Astrocyte (in vitro differentiated cells and primary cell): Measurements from ENCODE around the gene TMEM132E. TPM values are rescaled to one million over a fixed set of nuclear protein-coding genes. Genes with fewer than 3 reads are reported as not detected.
A peak's percentile ranks its signal among the peaks of the same experiment; 100 is the strongest.

Source experiments
- DNase-seq: peaks from one replicate; pipeline ENCODE4 v3.0.0-alpha.2; 2010; ENCODE audit warnings: low read depth
- FAIRE-seq: peaks from 2 replicates; lab custom pipeline; 2011; peaks lifted over from hg19 to GRCh38; lab: Jason Lieb, UNC
- H2AFZ ChIP-seq: 2 replicates; pipeline ENCODE4 v1.6.0; 2012; ENCODE audit warnings: low read depth, low read length, inconsistent platforms
- H3K27ac ChIP-seq: 2 replicates; pipeline ENCODE4 v1.5.1; 2011; ENCODE audit warnings: low read depth, low read length, inconsistent platforms
- H3K27me3 ChIP-seq: 2 replicates; pipeline ENCODE4 v1.6.0; 2011; ENCODE audit warnings: low read length, inconsistent platforms; ENCODE audit not compliant: insufficient read depth
- H3K36me3 ChIP-seq: 2 replicates; pipeline ENCODE4 v1.5.1; 2011; ENCODE audit warnings: low read length, inconsistent platforms; ENCODE audit not compliant: insufficient read depth
- H3K4me1 ChIP-seq: 2 replicates; pipeline ENCODE4 v1.5.1; 2011; ENCODE audit warnings: low read length, inconsistent platforms; ENCODE audit not compliant: insufficient read depth
- H3K4me2 ChIP-seq: 2 replicates; pipeline ENCODE4 v1.6.0; 2012; ENCODE audit warnings: low read length, inconsistent platforms
- H3K4me3 ChIP-seq: 2 replicates; pipeline ENCODE4 v1.5.1; 2011; ENCODE audit warnings: low read depth, mild to moderate bottlenecking, low read length, inconsistent platforms; ENCODE audit not compliant: insufficient read depth
- H3K79me2 ChIP-seq: 2 replicates; pipeline ENCODE4 v1.6.0; 2012; ENCODE audit warnings: mild to moderate bottlenecking, low read length, inconsistent platforms; ENCODE audit not compliant: insufficient read depth
- H3K9ac ChIP-seq: 2 replicates; pipeline ENCODE4 v1.6.0; 2012; ENCODE audit warnings: mild to moderate bottlenecking, low read length, inconsistent platforms
- H3K9me3 ChIP-seq: 2 replicates; pipeline ENCODE4 v1.5.1; 2012; ENCODE audit warnings: low read depth, mild to moderate bottlenecking, low read length, inconsistent platforms; ENCODE audit not compliant: insufficient read depth
- H4K20me1 ChIP-seq: 2 replicates; pipeline ENCODE4 v1.6.0; 2012; ENCODE audit warnings: low read length, inconsistent platforms; ENCODE audit not compliant: insufficient read depth
- H3K27ac Mint-ChIP-seq: one replicate; pipeline ENCODE4 v1.8.0; 2021; ENCODE audit warnings: mild to moderate bottlenecking, mixed read lengths; ENCODE audit not compliant: unreplicated experiment
- H3K27me3 Mint-ChIP-seq: one replicate; pipeline ENCODE4 v1.8.0; 2021; ENCODE audit warnings: low read depth, mixed read lengths; ENCODE audit not compliant: unreplicated experiment
- H3K36me3 Mint-ChIP-seq: one replicate; pipeline ENCODE4 v1.8.0; 2021; ENCODE audit warnings: low read depth, mixed read lengths; ENCODE audit not compliant: unreplicated experiment
- H3K4me1 Mint-ChIP-seq: one replicate; pipeline ENCODE4 v1.8.0; 2021; ENCODE audit warnings: low read depth, mixed read lengths; ENCODE audit not compliant: unreplicated experiment
- H3K4me3 Mint-ChIP-seq: one replicate; pipeline ENCODE4 v1.8.0; 2021; ENCODE audit warnings: mild to moderate bottlenecking, moderate library complexity, mixed read lengths; ENCODE audit not compliant: unreplicated experiment
- H3K9me3 Mint-ChIP-seq: one replicate; pipeline ENCODE4 v1.8.0; 2021; ENCODE audit warnings: mild to moderate bottlenecking, mixed read lengths; ENCODE audit not compliant: unreplicated experiment
- CTCF ChIP-seq: IDR thresholded peaks from 2 replicates; pipeline ENCODE4 v1.5.1; 2011; ENCODE audit warnings: low read depth, mild to moderate bottlenecking, inconsistent platforms, low read length, moderate library complexity; ENCODE audit not compliant: insufficient read depth
- EZH2 ChIP-seq: IDR thresholded peaks from 2 replicates; pipeline ENCODE4 v1.6.1; 2012; ENCODE audit warnings: mild to moderate bottlenecking, low read length, inconsistent platforms; ENCODE audit not compliant: insufficient read depth
- total RNA-seq: library from RNA; stranded (reverse); gene quantifications from 2 replicates; pipeline ENCODE4 v1.2.1, GENCODE V29; 2021

TMEM132E gene
- total RNA-seq, 1 donor from 2014 or later: 0.18 TPM

GRCh38 chr17:34637041-34637547 lies 57.7 kb downstream of the TMEM132E start:
- Mint-ChIP-seq H3K27ac (no peak overlapping the region), H3K4me3 (no peak overlapping the region), H3K27me3 (peaks cover 80% of the 10 kb centered on the region), H3K9me3 (no peaks in the 10 kb centered on the region), H3K4me1 (no peaks in the 10 kb centered on the region), H3K36me3 (no peaks in the 10 kb centered on the region)
- H3K27ac ChIP-seq: no peak overlapping the region
- no peaks in the 10 kb centered on the region for H3K4me1 ChIP-seq
- H2AFZ ChIP-seq: no peak overlapping the region
- peaks cover 5% of the 10 kb centered on the region for H3K27me3 ChIP-seq
- DNase-seq (no peak), FAIRE-seq (no peak)
- no peaks in the 10 kb centered on the region for H3K9me3 ChIP-seq
- H3K4me2 ChIP-seq: no peak overlapping the region
- H3K4me3 ChIP-seq: no peak overlapping the region
- no peaks in the 10 kb centered on the region for H3K79me2 ChIP-seq
- H4K20me1 ChIP-seq: no peaks in the 10 kb centered on the region
- TF ChIP-seq EZH2: no peak
- H3K9ac ChIP-seq: no peak overlapping the region
- H3K36me3 ChIP-seq: no peaks in the 10 kb centered on the region

GRCh38 chr17:34637548-34638525 lies 58.5 kb downstream of the TMEM132E start:
- Histone ChIP-seq H3K27me3 (peaks cover 5% of the 10 kb centered on the region), H3K9me3 (no peaks in the 10 kb centered on the region), H3K36me3 (no peaks in the 10 kb centered on the region), H3K9ac (no peak overlapping the region), H4K20me1 (no peaks in the 10 kb centered on the region), H3K79me2 (no peaks in the 10 kb centered on the region), H3K4me2 (peak overlapping the region; percentile 73), H3K4me3 (peak overlapping the region; percentile 33), H2AFZ (peak overlapping the region; percentile 50), H3K4me1 (no peaks in the 10 kb centered on the region), H3K27ac (no peak overlapping the region)
- Mint-ChIP-seq H3K36me3 (no peaks in the 10 kb centered on the region), H3K27me3 (peaks cover 80% of the 10 kb centered on the region), H3K4me1 (no peaks in the 10 kb centered on the region), H3K4me3 (no peak overlapping the region), H3K9me3 (peaks cover 1% of the 10 kb centered on the region), H3K27ac (no peak overlapping the region)
- FAIRE-seq (no peak), DNase-seq (peak; percentile 17)
- peak; percentile 44 for TF ChIP-seq EZH2
- TF ChIP-seq CTCF: peak; percentile 56

- no peak overlapping the region for H3K4me3 Mint-ChIP-seq
- Histone ChIP-seq H3K4me1 (no peaks in the 10 kb centered on the region), H3K4me3 (no peak overlapping the region), H3K27ac (no peak overlapping the region), H3K4me2 (no peak overlapping the region), H3K9ac (no peak overlapping the region), H3K9me3 (no peaks in the 10 kb centered on the region), H2AFZ (no peak overlapping the region), H3K36me3 (no peaks in the 10 kb centered on the region), H3K27me3 (peaks cover 5% of the 10 kb centered on the region), H3K79me2 (no peaks in the 10 kb centered on the region), H4K20me1 (no peaks in the 10 kb centered on the region)
- H3K4me1 Mint-ChIP-seq: no peaks in the 10 kb centered on the region
- FAIRE-seq: no peak
- peaks cover 80% of the 10 kb centered on the region for H3K27me3 Mint-ChIP-seq
- no peak for DNase-seq
- peaks cover 3% of the 10 kb centered on the region for H3K9me3 Mint-ChIP-seq
- no peaks in the 10 kb centered on the region for H3K36me3 Mint-ChIP-seq
- TF ChIP-seq EZH2 (no peak), CTCF (no peak)
- H3K27ac Mint-ChIP-seq: no peak overlapping the region
Observed at GRCh38 chr17:34638526-34639260, 59.3 kb downstream of the TMEM132E start.
